Measurements from ENCODE around the gene ATP6V0E1. TPM values are rescaled to one million over a fixed set of nuclear protein-coding genes. Genes with fewer than 3 reads are reported as not detected.
A peak's percentile ranks its signal among the peaks of the same experiment; 100 is the strongest.

Gene ATP6V0E1
- total and polyA plus RNA-seq, 11 donors, result 127 to 242 (median 204) TPM

GRCh38 chr5:172953776-172954675, 29.5 kb upstream of the ATP6V0E1 start:
- ATAC-seq (no peak), DNase-seq (no peak)
- Histone ChIP-seq H3K36me3 (peaks cover 0 to 29% (median 11%) of the 10 kb centered on the region in 9 donors), H3K9me3 (no peaks in the 10 kb centered on the region), H3K27me3 (no peaks in the 10 kb centered on the region), H3K27ac (no peak overlapping the region), H3K4me3 (no peak overlapping the region), H3K4me1 (peaks cover 0 to 15% (median 5%) of the 10 kb centered on the region in 12 donors)
- intact Hi-C loops (cut with DNase I), result no loop called here
- TF ChIP-seq POLR2A (IDR thresholded peaks at IDR 0.05) (no peak), CTCF (IDR thresholded peaks at IDR 0.05) (no peak)
- 69 to 77% (median 73%) methylated on average over 15 of the region's 15 CpGs for WGBS, 4 donors

- peaks cover 0 to 24% (median 11%) of the 10 kb centered on the region in 9 donors for H3K36me3 ChIP-seq
- peaks cover 0 to 18% (median 5%) of the 10 kb centered on the region in 12 donors for H3K4me1 ChIP-seq
Measured at GRCh38 chr5:172954751-172955159, 28.8 kb upstream of the ATP6V0E1 start.

GRCh38 chr5:172956228-172956627, 27.3 kb upstream of the ATP6V0E1 start:
- Histone ChIP-seq H3K4me1 (peaks cover 3 to 29% (median 13%) of the 10 kb centered on the region in 12 donors), H3K36me3 (peaks cover 0 to 11% (median 5%) of the 10 kb centered on the region in 9 donors), H3K27me3 (no peaks in the 10 kb centered on the region), H3K27ac (no peak overlapping the region), H3K9me3 (no peaks in the 10 kb centered on the region), H3K4me3 (no peak overlapping the region)
- WGBS, 4 donors, result 86 to 92% (median 88%) methylated on average over 3 of the region's 3 CpGs
- intact Hi-C loops (cut with DNase I), result no loop called here
- DNase-seq (no peak), ATAC-seq (no peak)
- TF ChIP-seq POLR2A (IDR thresholded peaks at IDR 0.05) (no peak), CTCF (IDR thresholded peaks at IDR 0.05) (no peak)

More at GRCh38 chr5:172954751-172955159, 28.8 kb upstream of the ATP6V0E1 start:
- 82 to 88% (median 85%) methylated on average over 8 of the region's 8 CpGs for WGBS, 4 donors
- no peak for TF ChIP-seq CTCF (IDR thresholded peaks at IDR 0.05)
- TF ChIP-seq POLR2A (IDR thresholded peaks at IDR 0.05), result no peak
- H3K9me3 ChIP-seq, result no peaks in the 10 kb centered on the region
- H3K27ac ChIP-seq, result no peak overlapping the region
- intact Hi-C loops (cut with DNase I), result no loop called here
- H3K27me3 ChIP-seq, result no peaks in the 10 kb centered on the region
- H3K4me3 ChIP-seq, result no peak overlapping the region
- no peak for DNase-seq
- ATAC-seq, result no peak

- peaks cover 0 to 11% (median 7%) of the 10 kb centered on the region in 9 donors for H3K36me3 ChIP-seq
- peak in 1 of 5 donors; percentile 33 for DNase-seq
- 65 to 71% (median 69%) methylated on average over 4 of the region's 4 CpGs for WGBS, 4 donors
- no peak overlapping the region for H3K4me3 ChIP-seq
- H3K27me3 ChIP-seq, result no peaks in the 10 kb centered on the region
- no peaks in the 10 kb centered on the region for H3K9me3 ChIP-seq
- no peak overlapping the region for H3K27ac ChIP-seq
- ATAC-seq, result no peak
- intact Hi-C loops (cut with DNase I), result no loop called here
- no peak for TF ChIP-seq POLR2A (IDR thresholded peaks at IDR 0.05)
- TF ChIP-seq CTCF (IDR thresholded peaks at IDR 0.05), result no peak
- H3K4me1 ChIP-seq, result peaks cover 3 to 26% (median 11%) of the 10 kb centered on the region in 12 donors
Measured at GRCh38 chr5:172956936-172957335, 26.6 kb upstream of the ATP6V0E1 start.
